ENCODE results near the gene DSC3. TPM values are rescaled to one million over a fixed set of nuclear protein-coding genes. Genes with fewer than 3 reads are reported as not detected.

Gene DSC3
- total and polyA plus RNA-seq, 9 donors: 0.05 to 9.1 (median 0.45) TPM

- H3K27ac ChIP-seq: no peak overlapping the region
- H3K9me3 ChIP-seq: peaks cover 0 to under 1% of the 10 kb centered on the region in 2 donors
- H3K4me1 ChIP-seq (ENCODE audit: insufficient read depth): no peaks in the 10 kb centered on the region
- TF ChIP-seq POLR2A (IDR thresholded peaks at IDR 0.05): no peak
- TF ChIP-seq CTCF (IDR thresholded peaks at IDR 0.05): no peak
- no peak overlapping the region for H3K4me3 ChIP-seq
- no peak for DNase-seq
- no peaks in the 10 kb centered on the region for H3K36me3 ChIP-seq
- intact Hi-C loops (cut with DNase I): loop anchor here in 1 of 4 donors (10.0 kb wide), 1 partner anchor 62 kb away; no protein-coding TSS in a partner anchor
- no peaks in the 10 kb centered on the region for H3K27me3 ChIP-seq
These were observed 4.4 kb upstream of the DSC3 start for GRCh38 chr18:31046916-31047315.

- Histone ChIP-seq H3K36me3 (no peaks in the 10 kb centered on the region), H3K27ac (no peak overlapping the region), H3K4me1 (ENCODE audit: insufficient read depth) (no peaks in the 10 kb centered on the region), H3K9me3 (peaks cover 0 to 5% of the 10 kb centered on the region in 2 donors), H3K27me3 (no peaks in the 10 kb centered on the region), H3K4me3 (no peak overlapping the region)
- intact Hi-C loops (cut with DNase I): loop anchor here in 1 of 4 donors (10.0 kb wide), 1 partner anchor 61 kb away; no protein-coding TSS in a partner anchor
- no peak for DNase-seq
- 75 to 85% (median 83%) methylated on average over 6 of the region's 6 CpGs for WGBS, 3 donors
- TF ChIP-seq POLR2A (IDR thresholded peaks at IDR 0.05) (no peak), EP300 (IDR thresholded peaks at IDR 0.05) (no peak), CTCF (IDR thresholded peaks at IDR 0.05) (no peak)
These were observed 3.1 kb upstream of the DSC3 start for GRCh38 chr18:31045599-31045998.

- Histone ChIP-seq H3K27me3 (no peaks in the 10 kb centered on the region), H3K4me1 (ENCODE audit: insufficient read depth) (no peaks in the 10 kb centered on the region), H3K9me3 (peaks cover 0 to 5% of the 10 kb centered on the region in 2 donors), H3K36me3 (no peaks in the 10 kb centered on the region), H3K27ac (no peak overlapping the region), H3K4me3 (no peak overlapping the region)
- 47 to 51% (median 50%) methylated on average over 3 of the region's 3 CpGs for WGBS, 3 donors
- intact Hi-C loops (cut with DNase I): loop anchor here in 1 of 4 donors (10.0 kb wide), 1 partner anchor 60 kb away; no protein-coding TSS in a partner anchor
- no peak for TF ChIP-seq CTCF (IDR thresholded peaks at IDR 0.05)
- no peak for TF ChIP-seq EP300 (IDR thresholded peaks at IDR 0.05)
- DNase-seq: no peak
These were observed 2.4 kb upstream of the DSC3 start for GRCh38 chr18:31044926-31045325.

- Histone ChIP-seq H3K36me3 (no peaks in the 10 kb centered on the region), H3K27ac (no peak overlapping the region), H3K27me3 (no peaks in the 10 kb centered on the region), H3K4me1 (ENCODE audit: insufficient read depth) (no peaks in the 10 kb centered on the region), H3K9me3 (peaks cover 0 to 5% of the 10 kb centered on the region in 2 donors), H3K4me3 (no peak overlapping the region)
- no peak for DNase-seq
- WGBS, 3 donors: 79 to 93% (median 84%) methylated on average over 7 of the region's 7 CpGs
- no peak for TF ChIP-seq EP300 (IDR thresholded peaks at IDR 0.05)
- no peak for TF ChIP-seq POLR2A (IDR thresholded peaks at IDR 0.05)
- TF ChIP-seq CTCF (IDR thresholded peaks at IDR 0.05): no peak
- intact Hi-C loops (cut with DNase I): loop anchor here in 1 of 4 donors (10.0 kb wide), 1 partner anchor 59 kb away; no protein-coding TSS in a partner anchor
These were observed 1.2 kb upstream of the DSC3 start for GRCh38 chr18:31043709-31044108.

Data from ovary (tissue), 9 donors.